Measurements from ENCODE around the gene ARL15. TPM values are rescaled to one million over a fixed set of nuclear protein-coding genes. Genes with fewer than 3 reads are reported as not detected.

The ARL15 gene
- total and polyA plus RNA-seq, 2 of the 8 experiments (the other 6 are each of a cell fraction or from before 2014, with no cell fraction given), result 9.9 to 21.2 TPM

- no peaks in the 10 kb centered on the region for H3K9me3 ChIP-seq (ENCODE audit: insufficient read depth in 2 of 2, low read depth in 1 of 2, low read length in 1 of 2)
- no peaks in the 10 kb centered on the region for H3K27me3 ChIP-seq (replicated peaks in 1 of 4; ENCODE audit: control insufficient read depth in 3 of 4, extremely low read depth in 1 of 4, insufficient read depth in 3 of 4, low read length in 3 of 4)
- H2BK20ac ChIP-seq (ENCODE audit: low read length), result no peak overlapping the region
- H3K14ac ChIP-seq (ENCODE audit: insufficient read length), result no peak overlapping the region
- CTCF ChIA-PET (ENCODE audit: partially characterized antibody), result no interaction called here
- no peaks in the 10 kb centered on the region for H3K4me1 ChIP-seq (replicated peaks in 1 of 4; ENCODE audit: control insufficient read depth in 3 of 4, insufficient read depth in 4 of 4, low read length in 3 of 4)
- no peak overlapping the region for H2BK5ac ChIP-seq (ENCODE audit: low read depth, low read length)
- H2BK12ac ChIP-seq (ENCODE audit: low read depth, low read length), result no peak overlapping the region
- no peak overlapping the region for H2AK5ac ChIP-seq (ENCODE audit: low read depth, low read length)
- H3K4me3 ChIP-seq (ENCODE audit: extremely low read depth in 1 of 4, insufficient read depth in 2 of 4, low read depth in 3 of 4, low read length in 4 of 4), result no peak overlapping the region
- H3K4me2 ChIP-seq (ENCODE audit: insufficient read depth in 1 of 2, low read depth in 2 of 2, low read length in 2 of 2), result no peak overlapping the region
- no peak overlapping the region for H4K8ac ChIP-seq (ENCODE audit: extremely low read depth, insufficient read depth, low read length)
- H3K4ac ChIP-seq (replicated peaks; ENCODE audit: insufficient read length, low read depth, low read length), result no peak overlapping the region
- POLR2A ChIA-PET (ENCODE audit: partially characterized antibody), result no interaction called here
- no peak for FAIRE-seq
- no peaks in the 10 kb centered on the region for H4K20me1 ChIP-seq (replicated peaks in 1 of 2; ENCODE audit: control insufficient read depth in 1 of 2, insufficient read depth in 2 of 2, low read length in 2 of 2)
- no peak overlapping the region for H3K27ac ChIP-seq (ENCODE audit: low read depth, low read length)
- no peak overlapping the region for H4K5ac ChIP-seq (ENCODE audit: insufficient read length, low read depth, low read length)
- H3K9ac ChIP-seq (replicated peaks in 1 of 4; ENCODE audit: extremely low read depth in 1 of 4, low read depth in 3 of 4, low read length in 3 of 4), result no peak overlapping the region
- H2AFZ ChIP-seq (ENCODE audit: low read length), result no peak overlapping the region
- H4K91ac ChIP-seq (replicated peaks; ENCODE audit: insufficient read length, low read length), result no peak overlapping the region
- no peak overlapping the region for H3K56ac ChIP-seq (replicated peaks; ENCODE audit: insufficient read length, low read depth, low read length)
- H3K36me3 ChIP-seq (ENCODE audit: control insufficient read depth in 2 of 4, insufficient read depth in 4 of 4, low read length in 3 of 4), result no peaks in the 10 kb centered on the region
- H3K18ac ChIP-seq (ENCODE audit: extremely low read depth, low read length), result no peak overlapping the region
- H3K23ac ChIP-seq (ENCODE audit: insufficient read length), result no peak overlapping the region
- H2BK120ac ChIP-seq (replicated peaks; ENCODE audit: low read depth, low read length), result no peak overlapping the region
- WGBS, 2 experiments (ENCODE audit: extremely low coverage in 1 of 2, insufficient coverage in 1 of 2, insufficient read length in 1 of 2, insufficient replicate concordance in 2 of 2, low coverage in 1 of 2, low lambda C conversion rate in 2 of 2, missing lambda C conversion rate in 1 of 2), result 86% methylated on average over 1 of the region's 1 CpG; no CpG with 5 or more reads in 1 of the 2 experiments
- no peak overlapping the region for H2BK15ac ChIP-seq (ENCODE audit: low read length)
- no peaks in the 10 kb centered on the region for H3K79me2 ChIP-seq (ENCODE audit: control insufficient read depth in 1 of 2, insufficient read depth in 2 of 2, low read length in 2 of 2)
- DNase-seq (ENCODE audit: low read depth in 1 of 2, low spot score in 2 of 2), result no peak
- H3K79me1 ChIP-seq (ENCODE audit: low read depth, low read length), result no peaks in the 10 kb centered on the region
- H3K23me2 ChIP-seq (ENCODE audit: low read depth, low read length), result no peaks in the 10 kb centered on the region
- no peak for TF ChIP-seq KDM1A (IDR thresholded peaks at IDR 0.05; ENCODE audit: borderline replicate concordance, low read length)
- TF ChIP-seq FOSL1 (IDR thresholded peaks at IDR 0.05; ENCODE audit: insufficient read depth, low read depth, low read length), result no peak
- no peak for TF ChIP-seq CTCF (IDR thresholded peaks at IDR 0.05; ENCODE audit: control extremely low read depth in 1 of 3, insufficient read depth in 1 of 3, low read depth in 1 of 3, low read length in 3 of 3)
- TF ChIP-seq USF2 (IDR thresholded peaks at IDR 0.05; ENCODE audit: low read length), result no peak
- no peak for TF ChIP-seq ASH2L (IDR thresholded peaks at IDR 0.05; ENCODE audit: low read length)
- no peak for TF ChIP-seq SAP30 (IDR thresholded peaks at IDR 0.05; ENCODE audit: insufficient read depth, insufficient replicate concordance, low read length)
- no peak for TF ChIP-seq CEBPB (IDR thresholded peaks at IDR 0.05; ENCODE audit: low read depth, low read length)
- no peak for TF ChIP-seq RXRA (IDR thresholded peaks at IDR 0.05; ENCODE audit: insufficient read depth, low read depth, low read length)
- no peak for TF ChIP-seq RNF2 (IDR thresholded peaks at IDR 0.05; ENCODE audit: borderline replicate concordance, low read depth, low read length, missing control alignments, poor library complexity, severe bottlenecking)
- TF ChIP-seq TCF12 (IDR thresholded peaks at IDR 0.05; ENCODE audit: low read depth, low read length), result no peak
- no peak for TF ChIP-seq SIRT6 (IDR thresholded peaks at IDR 0.05; ENCODE audit: low read length)
These were observed 273.2 kb downstream of the ARL15 start for GRCh38 chr5:54037205-54037604.

Data from H1 (cell line).